ENCODE data around the gene RPS6KL1. TPM values are rescaled to one million over a fixed set of nuclear protein-coding genes. Genes with fewer than 3 reads are reported as not detected.

RPS6KL1 gene
- total and polyA plus RNA-seq, 4 donors: 3.3 to 17.3 (median 13.2) TPM

DNA sequence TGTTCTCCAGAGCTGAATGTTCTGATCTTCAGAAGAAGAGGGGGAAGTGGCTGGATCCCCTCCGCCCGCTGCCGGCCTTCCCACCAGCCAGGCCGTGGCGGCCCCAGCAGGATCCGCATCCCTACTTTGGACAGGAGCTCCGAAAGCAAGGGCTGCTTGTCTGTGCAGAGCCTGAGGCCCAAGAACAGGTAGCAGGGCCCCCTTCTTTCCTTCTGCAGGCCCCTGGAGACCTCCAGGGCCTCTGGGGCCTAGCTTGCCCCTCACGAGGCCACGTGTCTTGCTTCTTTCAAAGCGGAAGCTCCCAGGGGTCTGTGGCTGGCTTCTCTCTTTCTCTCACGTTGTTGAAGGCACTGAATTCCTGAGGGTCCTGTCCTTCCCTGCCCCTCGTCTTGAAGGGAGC lies 19.1 kb upstream of the RPS6KL1 start:
- Histone ChIP-seq H3K27me3 (ENCODE audit: control insufficient read depth in 1 of 2, insufficient read depth in 2 of 2, low read length in 1 of 2) (no peaks in the 10 kb centered on the region), H3K4me3 (ENCODE audit: low read length in 2 of 2) (no peak overlapping the region), H3K9me3 (ENCODE audit: control insufficient read depth, low read length) (no peaks in the 10 kb centered on the region), H3K4me1 (ENCODE audit: control insufficient read depth in 1 of 2, insufficient read depth in 2 of 2, low read length in 2 of 2) (no peaks in the 10 kb centered on the region), H3K36me3 (ENCODE audit: control insufficient read depth in 1 of 2, insufficient read depth in 2 of 2, low read length in 1 of 2) (no peaks in the 10 kb centered on the region), H3K27ac (ENCODE audit: low read depth in 1 of 2, low read length in 2 of 2) (peak overlapping the region; percentile 68 to 84)
- ATAC-seq (ENCODE audit: low FRiP score) (no peak), DNase-seq (peak in 1 of 2 donors; percentile 67)
- 66 to 82% methylated on average over 12 of the region's 12 CpGs for WGBS, 2 donors
- intact Hi-C loops (cut with DNase I): loop anchor here in 1 of 2 donors (10.0 kb wide), 1 partner anchor 123 kb away; the partner anchor contains the start of genes ACYP1 and ZC2HC1C

DNA sequence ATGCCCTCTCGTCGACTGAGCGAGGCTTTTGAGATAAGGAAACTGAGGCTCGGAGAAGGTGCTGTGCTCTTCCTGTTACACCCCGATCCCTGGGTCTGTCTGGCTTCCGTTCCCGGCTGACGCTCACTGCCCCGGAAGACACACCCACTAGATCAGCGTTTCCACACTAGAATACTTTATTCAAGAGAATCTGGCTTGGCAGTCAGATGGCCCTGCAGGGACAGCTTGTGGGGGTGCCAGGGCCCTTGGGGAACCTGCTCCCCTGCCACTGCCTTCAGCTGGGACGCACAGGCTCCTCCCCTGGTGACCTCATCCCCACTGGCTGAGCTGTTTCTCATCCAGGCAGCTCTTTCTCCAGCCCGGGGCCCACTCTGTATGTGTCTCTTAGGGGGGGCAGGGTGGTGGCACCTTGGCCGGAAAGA lies 18.6 kb upstream of the RPS6KL1 start:
- no peaks in the 10 kb centered on the region for H3K4me1 ChIP-seq (ENCODE audit: control insufficient read depth in 1 of 2, insufficient read depth in 2 of 2, low read length in 2 of 2)
- DNase-seq (peak; percentile 89 to 92), ATAC-seq (ENCODE audit: low FRiP score) (peak; percentile 27)
- peak overlapping the region; percentile 68 to 84 for H3K27ac ChIP-seq (ENCODE audit: low read depth in 1 of 2, low read length in 2 of 2)
- H3K4me3 ChIP-seq (ENCODE audit: low read length in 2 of 2): no peak overlapping the region
- 15 to 23% methylated on average over 13 of the region's 13 CpGs for WGBS, 2 donors
- no peaks in the 10 kb centered on the region for H3K9me3 ChIP-seq (ENCODE audit: control insufficient read depth, low read length)
- intact Hi-C loops (cut with DNase I): loop anchor here in 1 of 2 donors (10.0 kb wide), 1 partner anchor 123 kb away; the partner anchor contains the start of genes ACYP1 and ZC2HC1C
- H3K36me3 ChIP-seq (ENCODE audit: control insufficient read depth in 1 of 2, insufficient read depth in 2 of 2, low read length in 1 of 2): no peaks in the 10 kb centered on the region
- H3K27me3 ChIP-seq (ENCODE audit: control insufficient read depth in 1 of 2, insufficient read depth in 2 of 2, low read length in 1 of 2): no peaks in the 10 kb centered on the region

DNA sequence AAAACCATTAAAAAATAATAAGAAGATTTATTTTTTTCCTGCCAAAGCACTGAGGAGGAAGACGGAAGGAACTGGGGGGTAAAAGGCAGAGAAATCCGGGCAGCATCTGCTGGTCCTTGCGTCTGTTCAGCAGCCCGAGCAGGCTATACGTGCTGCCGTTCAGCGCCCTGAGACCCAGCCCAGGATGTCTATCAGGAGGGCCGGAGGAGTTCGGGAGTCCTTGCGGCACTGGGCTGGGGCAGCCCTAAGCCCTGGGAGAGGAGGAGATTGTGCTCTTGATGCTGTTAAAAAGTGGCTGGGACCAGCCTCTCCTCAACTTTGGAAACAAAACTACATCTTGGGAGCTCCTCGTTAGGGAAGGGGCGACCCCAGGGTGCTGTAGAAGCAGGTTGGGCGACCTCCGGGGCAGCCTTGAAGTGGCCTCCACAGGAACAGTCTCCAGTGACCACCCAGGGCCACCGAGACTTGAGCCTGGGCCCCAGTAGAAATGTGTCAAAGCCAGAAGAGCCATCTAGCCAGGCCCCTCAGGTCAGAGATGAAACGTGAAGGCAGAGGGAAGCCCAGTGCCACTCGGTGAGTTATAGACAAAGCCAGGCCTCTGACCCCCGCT lies 18.0 kb upstream of the RPS6KL1 start:
- no peaks in the 10 kb centered on the region for H3K4me1 ChIP-seq (ENCODE audit: control insufficient read depth in 1 of 2, insufficient read depth in 2 of 2, low read length in 2 of 2)
- ATAC-seq (ENCODE audit: low FRiP score): no peak
- intact Hi-C loops (cut with DNase I): loop anchor here in 1 of 2 donors (10.0 kb wide), 1 partner anchor 124 kb away; the partner anchor contains the start of genes ACYP1 and ZC2HC1C

GRCh38 chr14:74938531-74939495 lies 15.8 kb upstream of the RPS6KL1 start:
- peak overlapping the region; percentile 33 to 95 for H3K27ac ChIP-seq (ENCODE audit: low read depth in 1 of 2, low read length in 2 of 2)
- no peaks in the 10 kb centered on the region for H3K27me3 ChIP-seq (ENCODE audit: control insufficient read depth in 1 of 2, insufficient read depth in 2 of 2, low read length in 1 of 2)
- peak in 1 of 2 donors; percentile 69 for DNase-seq
- no peaks in the 10 kb centered on the region for H3K36me3 ChIP-seq (ENCODE audit: control insufficient read depth in 1 of 2, insufficient read depth in 2 of 2, low read length in 1 of 2)
- no peak for ATAC-seq (ENCODE audit: low FRiP score)
- no peak overlapping the region for H3K4me3 ChIP-seq (ENCODE audit: low read length in 2 of 2)
- intact Hi-C loops (cut with DNase I): no loop called here
- H3K4me1 ChIP-seq (ENCODE audit: control insufficient read depth in 1 of 2, insufficient read depth in 2 of 2, low read length in 2 of 2): no peaks in the 10 kb centered on the region
- 95 to 98% methylated on average over 10 of the region's 10 CpGs for WGBS, 2 donors
- H3K9me3 ChIP-seq (ENCODE audit: control insufficient read depth, low read length): no peaks in the 10 kb centered on the region

More for the DNA sequence above, 18.0 kb upstream of the RPS6KL1 start:
- peak; percentile 51 to 76 for DNase-seq
- Histone ChIP-seq H3K27ac (ENCODE audit: low read depth in 1 of 2, low read length in 2 of 2) (peak overlapping the region; percentile 36 to 84), H3K27me3 (ENCODE audit: control insufficient read depth in 1 of 2, insufficient read depth in 2 of 2, low read length in 1 of 2) (no peaks in the 10 kb centered on the region), H3K9me3 (ENCODE audit: control insufficient read depth, low read length) (no peaks in the 10 kb centered on the region), H3K36me3 (ENCODE audit: control insufficient read depth in 1 of 2, insufficient read depth in 2 of 2, low read length in 1 of 2) (no peaks in the 10 kb centered on the region), H3K4me3 (ENCODE audit: low read length in 2 of 2) (no peak overlapping the region)
- WGBS, 2 donors: 90 to 91% methylated on average over 18 of the region's 18 CpGs

GRCh38 chr14:74937171-74937570 lies 14.1 kb upstream of the RPS6KL1 start:
- Histone ChIP-seq H3K9me3 (ENCODE audit: control insufficient read depth, low read length) (no peaks in the 10 kb centered on the region), H3K27me3 (ENCODE audit: control insufficient read depth in 1 of 2, insufficient read depth in 2 of 2, low read length in 1 of 2) (no peaks in the 10 kb centered on the region), H3K4me1 (ENCODE audit: control insufficient read depth in 1 of 2, insufficient read depth in 2 of 2, low read length in 2 of 2) (no peaks in the 10 kb centered on the region), H3K36me3 (ENCODE audit: control insufficient read depth in 1 of 2, insufficient read depth in 2 of 2, low read length in 1 of 2) (no peaks in the 10 kb centered on the region), H3K27ac (ENCODE audit: low read depth in 1 of 2, low read length in 2 of 2) (no peak overlapping the region), H3K4me3 (ENCODE audit: low read length in 2 of 2) (no peak overlapping the region)
- no peak for DNase-seq
- 93 to 95% methylated on average over 2 of the region's 2 CpGs for WGBS, 2 donors
- intact Hi-C loops (cut with DNase I): no loop called here
- ATAC-seq (ENCODE audit: low FRiP score): no peak

- ATAC-seq (ENCODE audit: low FRiP score) (no peak), DNase-seq (no peak)
- intact Hi-C loops (cut with DNase I): no loop called here
- Histone ChIP-seq H3K36me3 (ENCODE audit: control insufficient read depth in 1 of 2, insufficient read depth in 2 of 2, low read length in 1 of 2) (no peaks in the 10 kb centered on the region), H3K27me3 (ENCODE audit: control insufficient read depth in 1 of 2, insufficient read depth in 2 of 2, low read length in 1 of 2) (no peaks in the 10 kb centered on the region), H3K27ac (ENCODE audit: low read depth in 1 of 2, low read length in 2 of 2) (no peak overlapping the region), H3K4me3 (ENCODE audit: low read length in 2 of 2) (no peak overlapping the region), H3K9me3 (ENCODE audit: control insufficient read depth, low read length) (no peaks in the 10 kb centered on the region), H3K4me1 (ENCODE audit: control insufficient read depth in 1 of 2, insufficient read depth in 2 of 2, low read length in 2 of 2) (no peaks in the 10 kb centered on the region)
- 94% methylated on average over 8 of the region's 8 CpGs for WGBS, 2 donors
Measured at GRCh38 chr14:74936731-74937130, 13.7 kb upstream of the RPS6KL1 start.

GRCh38 chr14:74936151-74936550 lies 13.1 kb upstream of the RPS6KL1 start:
- ATAC-seq (ENCODE audit: low FRiP score) (no peak), DNase-seq (peak in 1 of 2 donors; percentile 44)
- intact Hi-C loops (cut with DNase I): no loop called here
- no peaks in the 10 kb centered on the region for H3K9me3 ChIP-seq (ENCODE audit: control insufficient read depth, low read length)
- no peak overlapping the region for H3K27ac ChIP-seq (ENCODE audit: low read depth in 1 of 2, low read length in 2 of 2)
- H3K36me3 ChIP-seq (ENCODE audit: control insufficient read depth in 1 of 2, insufficient read depth in 2 of 2, low read length in 1 of 2): no peaks in the 10 kb centered on the region
- H3K4me1 ChIP-seq (ENCODE audit: control insufficient read depth in 1 of 2, insufficient read depth in 2 of 2, low read length in 2 of 2): no peaks in the 10 kb centered on the region
- 92% methylated on average over 11 of the region's 11 CpGs for WGBS, 2 donors
- H3K4me3 ChIP-seq (ENCODE audit: low read length in 2 of 2): no peak overlapping the region
- no peaks in the 10 kb centered on the region for H3K27me3 ChIP-seq (ENCODE audit: control insufficient read depth in 1 of 2, insufficient read depth in 2 of 2, low read length in 1 of 2)

DNA sequence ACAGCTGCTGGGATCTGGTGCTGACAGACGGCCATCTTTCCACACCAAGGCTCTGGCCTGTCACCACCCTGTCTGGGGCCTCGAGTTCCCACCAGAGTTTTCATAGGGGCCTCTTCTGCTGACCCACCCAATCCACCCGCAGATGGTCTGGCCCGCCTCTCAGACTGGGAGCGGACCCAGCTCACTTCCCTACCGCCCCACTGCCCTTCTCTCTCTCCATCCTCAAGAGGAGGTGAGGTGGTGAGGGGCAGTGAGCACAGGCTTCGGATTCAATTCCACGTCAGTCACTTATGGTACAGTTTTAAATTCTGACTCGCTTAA lies 12.3 kb upstream of the RPS6KL1 start:
- H3K4me3 ChIP-seq (ENCODE audit: low read length in 2 of 2): no peak overlapping the region
- no peak for ATAC-seq (ENCODE audit: low FRiP score)
- peak in 1 of 2 donors; percentile 59 for DNase-seq
- WGBS, 2 donors: 89 to 92% methylated on average over 9 of the region's 9 CpGs
- H3K9me3 ChIP-seq (ENCODE audit: control insufficient read depth, low read length): no peaks in the 10 kb centered on the region
- H3K4me1 ChIP-seq (ENCODE audit: control insufficient read depth in 1 of 2, insufficient read depth in 2 of 2, low read length in 2 of 2): no peaks in the 10 kb centered on the region
- H3K27ac ChIP-seq (ENCODE audit: low read depth in 1 of 2, low read length in 2 of 2): no peak overlapping the region
- intact Hi-C loops (cut with DNase I): no loop called here
- H3K27me3 ChIP-seq (ENCODE audit: control insufficient read depth in 1 of 2, insufficient read depth in 2 of 2, low read length in 1 of 2): no peaks in the 10 kb centered on the region
- H3K36me3 ChIP-seq (ENCODE audit: control insufficient read depth in 1 of 2, insufficient read depth in 2 of 2, low read length in 1 of 2): no peaks in the 10 kb centered on the region

Data from aorta (tissue), 5 donors.